Lung (tissue), 12 donors: ENCODE results near the gene GALM. TPM values are rescaled to one million over a fixed set of nuclear protein-coding genes. Genes with fewer than 3 reads are reported as not detected.
A peak's percentile ranks its signal among the peaks of the same experiment; 100 is the strongest.
"Not testable (repeated sequence)": the region's sequence is repeated elsewhere in the genome, so short reads cannot be mapped to it uniquely, and the experiment has no call there.

Experiments used
- ATAC-seq: fragments of 200-7000 bp; cut with Tn5 transposase; one replicate; pipeline ENCODE4 v1.9.1; 2020; ENCODE audit warnings: moderate number of reproducible peaks; ENCODE audit not compliant: insufficient read depth, low FRiP score
- DNase-seq, 3 donors: peaks; one replicate each; pipeline ENCODE4 v3.0.0-alpha.2; 2013 to 2017
- H3K27ac ChIP-seq, 2 donors: one replicate each; pipeline ENCODE4 v1.5.1; 2013; ENCODE audit warnings: mild to moderate bottlenecking in 2 of 2, moderate library complexity in 2 of 2, control low read depth in 1 of 2, inconsistent platforms in 1 of 2, low read depth in 1 of 2, low read length in 1 of 2
- H3K27me3 ChIP-seq, 3 donors: one replicate each; pipeline ENCODE4 v1.5.1; 2013; ENCODE audit warnings: low read length in 2 of 3; ENCODE audit not compliant: control insufficient read depth in 3 of 3, insufficient read depth in 3 of 3
- H3K36me3 ChIP-seq, 4 donors: one replicate each; pipeline ENCODE4 v1.5.1; 2013; ENCODE audit warnings: low read length in 4 of 4, mild to moderate bottlenecking in 1 of 4, moderate library complexity in 1 of 4; ENCODE audit not compliant: control insufficient read depth in 4 of 4, insufficient read depth in 4 of 4
- H3K4me1 ChIP-seq, 5 donors: one replicate each; pipeline ENCODE4 v1.5.1; 2013; ENCODE audit warnings: low read length in 5 of 5, mild to moderate bottlenecking in 2 of 5, moderate library complexity in 1 of 5; ENCODE audit not compliant: control insufficient read depth in 5 of 5, insufficient read depth in 5 of 5
- H3K4me3 ChIP-seq: one replicate; pipeline ENCODE4 v1.5.1; 2013; ENCODE audit warnings: mild to moderate bottlenecking, control low read depth, moderate library complexity
- H3K9ac ChIP-seq, 2 donors: one replicate each; pipeline ENCODE4 v1.5.1; 2013; ENCODE audit warnings: low read length in 2 of 2, control low read depth in 1 of 2; ENCODE audit not compliant: insufficient read depth in 1 of 2
- H3K9me3 ChIP-seq, 4 donors: one replicate each; pipeline ENCODE4 v1.5.1; 2013; ENCODE audit warnings: low read length in 3 of 4, mild to moderate bottlenecking in 1 of 4, moderate library complexity in 1 of 4; ENCODE audit not compliant: control insufficient read depth in 4 of 4, insufficient read depth in 3 of 4
- CTCF ChIP-seq: IDR thresholded peaks from 2 replicates; pipeline ENCODE4 v1.5.1; 2012; ENCODE audit warnings: mild to moderate bottlenecking; ENCODE audit errors: control extremely low read depth, extremely low read depth
- WGBS, 2 donors: extraction: QIAGEN DNeasy Blood & Tissue Kit; methylation state at CpG; one replicate each; pipeline ENCODE4 v1.1.7; 2013; 5-methylcytosine and 5-hydroxymethylcytosine counted together
- polyA plus RNA-seq, 2 donors: library from polyadenylated mRNA; stranded (reverse); fragments of 200-250 nt; gene quantifications; one replicate each; pipeline ENCODE4 v1.2.1, GENCODE V29; 2013
- total RNA-seq, 2 donors: library from RNA; depleted of rRNA in 1 of 2; stranded (reverse); fragments of >200 nt in 1 of 2; gene quantifications; one replicate each; pipeline ENCODE4 v1.2.1, GENCODE V29; 2014 to 2021
- donor health status: control.
- donor health status: control.
- donor health status: Bipolar disorder and iron deficiency.
- donor health status: healthy.
- donor health status: DM: yes; HTN: yes; CAD: no.

The GALM gene
- total and polyA plus RNA-seq, 4 donors, result 7.6 to 25.5 (median 14.1) TPM

GRCh38 chr2:38706846-38707345 is 41.0 kb downstream of the GALM start:
- no peak for ATAC-seq
- WGBS, 2 donors, result 87 to 91% methylated on average over 6 of the region's 6 CpGs
- Histone ChIP-seq H3K4me1 (no peaks in the 10 kb centered on the region), H3K9ac (no peak overlapping the region), H3K27me3 (no peaks in the 10 kb centered on the region), H3K27ac (no peak overlapping the region), H3K9me3 (no peaks in the 10 kb centered on the region), H3K36me3 (peaks cover 0 to 10% (median 1%) of the 10 kb centered on the region in 4 donors), H3K4me3 (no peak overlapping the region)
- TF ChIP-seq CTCF, result no peak
- no peak for DNase-seq

DNA sequence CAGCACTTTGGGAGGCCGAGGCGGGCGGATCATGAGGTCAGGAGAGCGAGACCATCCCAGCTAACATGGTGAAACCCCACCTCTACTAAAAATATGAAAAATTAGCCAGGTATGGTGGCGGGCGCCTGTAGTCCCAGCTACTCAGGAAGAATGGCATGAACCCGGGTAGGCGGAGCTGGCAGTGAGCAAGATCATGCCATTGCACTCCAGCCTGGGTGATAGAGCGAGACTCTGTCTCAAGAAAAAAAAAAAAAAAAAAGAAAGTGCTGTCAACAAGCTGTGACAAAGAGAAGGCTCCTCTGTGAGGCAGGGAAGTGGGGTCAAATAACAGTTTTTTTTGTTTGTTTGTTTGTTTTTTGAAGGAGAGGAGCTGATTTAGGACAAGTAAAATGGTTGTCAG is 42.6 kb downstream of the GALM start:
- not testable (repeated sequence) for DNase-seq, H3K9me3 ChIP-seq, H3K27me3 ChIP-seq, H3K9ac ChIP-seq, H3K36me3 ChIP-seq, H3K4me3 ChIP-seq, ATAC-seq, H3K27ac ChIP-seq, H3K4me1 ChIP-seq
- 88 to 91% methylated on average over 9 of the region's 9 CpGs for WGBS, 2 donors

DNA sequence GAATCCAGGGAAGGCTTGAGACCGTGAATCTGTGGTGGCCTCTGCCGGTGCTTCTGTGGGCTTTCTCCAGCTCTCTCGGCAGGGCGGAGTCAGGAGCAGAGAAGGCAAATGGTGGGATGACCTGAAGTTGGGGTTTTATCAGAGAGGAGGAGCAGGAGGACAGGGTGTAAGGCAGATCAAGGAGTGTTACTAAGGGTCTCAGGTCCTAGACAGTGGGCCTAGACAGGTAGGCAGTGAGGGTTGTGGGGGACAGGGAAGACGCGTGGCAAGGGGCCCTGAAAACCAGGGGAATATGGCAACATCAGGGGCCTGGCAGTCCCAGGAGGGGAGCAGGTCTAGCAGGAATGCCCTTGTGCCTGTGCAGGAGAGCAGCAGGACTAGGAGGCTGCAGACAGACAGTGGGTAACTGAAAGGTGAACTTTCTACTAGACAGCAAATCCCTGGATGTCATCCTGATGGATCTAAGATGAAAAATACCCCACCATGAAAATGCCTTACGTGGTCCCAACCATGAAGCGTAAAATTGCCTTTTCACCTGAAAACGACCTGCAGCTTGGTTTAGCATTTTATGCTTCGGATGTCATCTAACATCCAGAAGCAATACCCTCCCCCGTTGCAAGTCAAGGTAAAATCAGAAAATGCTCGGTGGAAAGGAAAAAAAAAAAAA is 43.1 kb downstream of the GALM start:
- H3K27me3 ChIP-seq, result no peaks in the 10 kb centered on the region
- no peak overlapping the region for H3K9ac ChIP-seq
- DNase-seq (no peak), ATAC-seq (no peak)
- H3K27ac ChIP-seq, result peak overlapping the region in 1 of 2 donors; percentile 12
- peaks cover 0 to 10% (median 1%) of the 10 kb centered on the region in 4 donors for H3K36me3 ChIP-seq
- no peaks in the 10 kb centered on the region for H3K4me1 ChIP-seq
- 85 to 87% methylated on average over 12 of the region's 12 CpGs for WGBS, 2 donors
- no peak for TF ChIP-seq CTCF
- H3K9me3 ChIP-seq, result no peaks in the 10 kb centered on the region
- H3K4me3 ChIP-seq, result no peak overlapping the region

DNA sequence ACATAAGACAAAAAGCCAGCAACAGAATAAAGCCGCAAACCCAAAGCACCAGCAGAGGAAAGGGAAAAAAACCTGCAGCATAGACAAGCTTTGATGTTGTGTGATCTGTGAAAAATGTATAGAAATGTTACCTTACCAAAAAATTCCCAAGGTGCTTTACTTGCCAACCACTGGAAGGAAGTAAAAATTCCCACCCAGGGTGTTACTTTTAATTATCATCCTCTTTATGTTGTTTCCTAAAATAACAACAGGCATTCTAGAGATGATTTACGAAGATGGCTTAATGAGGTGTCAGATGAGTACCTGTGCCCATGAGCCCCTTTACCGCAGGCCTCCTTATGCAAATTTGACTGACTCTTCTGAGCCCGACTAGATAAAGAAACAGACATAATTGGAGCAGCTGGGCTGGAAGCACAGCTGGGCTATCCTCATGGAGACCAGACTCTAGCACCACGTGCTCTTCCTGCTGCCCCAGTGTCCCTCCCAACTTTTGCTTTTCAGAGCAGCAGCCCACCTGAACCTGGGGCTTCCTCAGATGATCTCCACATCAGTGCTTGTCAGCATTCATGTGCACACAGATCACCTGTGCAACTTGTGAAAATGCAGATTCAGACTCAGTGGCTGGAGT is 43.8 kb downstream of the GALM start:
- ATAC-seq, result no peak

More for the DNA sequence above, 43.8 kb downstream of the GALM start:
- DNase-seq, result no peak
- Histone ChIP-seq H3K9me3 (no peaks in the 10 kb centered on the region), H3K4me3 (no peak overlapping the region), H3K27me3 (no peaks in the 10 kb centered on the region), H3K9ac (no peak overlapping the region), H3K4me1 (no peaks in the 10 kb centered on the region), H3K36me3 (peaks cover 0 to 10% (median 1%) of the 10 kb centered on the region in 4 donors), H3K27ac (no peak overlapping the region)
- TF ChIP-seq CTCF, result no peak
- WGBS, 2 donors, result 73 to 87% methylated on average over 5 of the region's 5 CpGs
